WTC11 (cell line): Measurements from ENCODE around the gene MRPL20. TPM values are rescaled to one million over a fixed set of nuclear protein-coding genes. Genes with fewer than 3 reads are reported as not detected.

Source experiments
- ELF4 ChIP-seq: sonication (generic); formaldehyde crosslinking; IDR thresholded peaks from 2 replicates; pipeline ENCODE4 v1.8.1; 2022; ENCODE audit warnings: low read depth, mild to moderate bottlenecking, moderate library complexity, missing genetic modification reagents
- FOXK1 ChIP-seq: sonication (generic); formaldehyde crosslinking; IDR thresholded peaks from 2 replicates; pipeline ENCODE4 v1.8.0; 2022; ENCODE audit warnings: mild to moderate bottlenecking, moderate library complexity, missing genetic modification reagents
- FOXP1 ChIP-seq: sonication (generic); formaldehyde crosslinking; IDR thresholded peaks from 2 replicates; pipeline ENCODE4 v1.8.0; 2022; ENCODE audit warnings: missing genetic modification reagents, mild to moderate bottlenecking, moderate library complexity, borderline replicate concordance
- GABPB1 ChIP-seq: sonication (generic); formaldehyde crosslinking; IDR thresholded peaks from 2 replicates; pipeline ENCODE4 v1.8.1; 2023; ENCODE audit warnings: mild to moderate bottlenecking, missing genetic modification reagents
- GRHL2 ChIP-seq: fragments of 250-450 bp; sonication (Bioruptor Pico); IDR thresholded peaks from 2 replicates; pipeline ENCODE4 v1.8.0; 2022; ENCODE audit warnings: mild to moderate bottlenecking, moderate library complexity; ENCODE audit not compliant: insufficient replicate concordance, severe bottlenecking
- KAT7 ChIP-seq: sonication (generic); formaldehyde crosslinking; IDR thresholded peaks from 2 replicates; pipeline ENCODE4 v1.8.1; 2023; ENCODE audit warnings: missing genetic modification reagents, mild to moderate bottlenecking, borderline replicate concordance
- NFATC4 ChIP-seq: fragments of 250-450 bp; sonication (Bioruptor Pico); IDR thresholded peaks from 2 replicates; pipeline ENCODE4 v1.9.0; 2021; ENCODE audit warnings: mild to moderate bottlenecking
- NFYB ChIP-seq: sonication (generic); formaldehyde crosslinking; conservative IDR thresholded peaks from 2 replicates; pipeline ENCODE4 v1.8.0; 2022; ENCODE audit warnings: low read depth, missing genetic modification reagents
- NR1H2 ChIP-seq: sonication (generic); formaldehyde crosslinking; IDR thresholded peaks from 2 replicates; pipeline ENCODE4 v1.9.0; 2021; ENCODE audit warnings: mild to moderate bottlenecking, moderate library complexity, missing genetic modification reagents
- NR2C2 ChIP-seq: sonication (generic); formaldehyde crosslinking; IDR thresholded peaks from 2 replicates; pipeline ENCODE4 v1.8.0; 2022; ENCODE audit warnings: mild to moderate bottlenecking, missing genetic modification reagents
- NR3C1 ChIP-seq: sonication (generic); formaldehyde crosslinking; conservative IDR thresholded peaks from 2 replicates; pipeline ENCODE4 v1.8.1; 2023; ENCODE audit warnings: low read depth, mild to moderate bottlenecking, missing genetic modification reagents
- OVOL2 ChIP-seq: fragments of 250-450 bp; sonication (Bioruptor Pico); IDR thresholded peaks from 2 replicates; pipeline ENCODE4 v1.9.0; 2021; ENCODE audit warnings: mild to moderate bottlenecking, borderline replicate concordance
- PRRX2 ChIP-seq: fragments of 250-450 bp; sonication (Bioruptor Pico); IDR thresholded peaks from 2 replicates; pipeline ENCODE4 v1.8.0; 2021; ENCODE audit warnings: mild to moderate bottlenecking
- SMAD3 ChIP-seq: sonication (generic); formaldehyde crosslinking; IDR thresholded peaks from 2 replicates; pipeline ENCODE4 v1.8.0; 2022; ENCODE audit warnings: missing genetic modification reagents, mild to moderate bottlenecking, borderline replicate concordance
- SMAD4 ChIP-seq: sonication (generic); formaldehyde crosslinking; IDR thresholded peaks from 2 replicates; pipeline ENCODE4 v1.8.0; 2022; ENCODE audit warnings: mild to moderate bottlenecking, missing genetic modification reagents
- SP1 ChIP-seq: sonication (generic); formaldehyde crosslinking; conservative IDR thresholded peaks from 2 replicates; pipeline ENCODE4 v1.8.1; 2022; ENCODE audit warnings: missing genetic modification reagents
- ZNF219 ChIP-seq: sonication (generic); formaldehyde crosslinking; IDR thresholded peaks from 2 replicates; pipeline ENCODE4 v1.8.0; 2023; ENCODE audit warnings: missing genetic modification reagents, mild to moderate bottlenecking, borderline replicate concordance
- ZNF263 ChIP-seq: sonication (generic); formaldehyde crosslinking; IDR thresholded peaks from 2 replicates; pipeline ENCODE4 v1.8.1; 2022; ENCODE audit warnings: low read depth, mild to moderate bottlenecking, moderate library complexity, missing genetic modification reagents
- ZNF317 ChIP-seq: sonication (generic); formaldehyde crosslinking; IDR thresholded peaks from 2 replicates; pipeline ENCODE4 v1.8.1; 2023; ENCODE audit warnings: low read depth, mild to moderate bottlenecking, moderate library complexity, missing genetic modification reagents, borderline replicate concordance
- ZNF416 ChIP-seq: fragments of 250-450 bp; sonication (Bioruptor Pico); IDR thresholded peaks from 2 replicates; pipeline ENCODE4 v1.9.0; 2021; ENCODE audit warnings: mild to moderate bottlenecking, inconsistent platforms
- total RNA-seq: library from RNA; stranded (reverse); gene quantifications from 3 replicates; pipeline ENCODE4 v1.2.3, GENCODE V29; 2021
- TF ChIP-seq, protein P1 (sequence below): sonication (generic); formaldehyde crosslinking; IDR thresholded peaks from 2 replicates; pipeline ENCODE4 v1.8.0; 2023; ENCODE audit warnings: missing genetic modification reagents, mild to moderate bottlenecking, borderline replicate concordance
- TF ChIP-seq, protein P2 (sequence below): sonication (generic); formaldehyde crosslinking; conservative IDR thresholded peaks from 2 replicates; pipeline ENCODE4 v1.8.1; 2023; ENCODE audit warnings: mild to moderate bottlenecking, low read depth, missing genetic modification reagents, moderate library complexity
- TF ChIP-seq, protein P3 (sequence below): sonication (generic); formaldehyde crosslinking; IDR thresholded peaks from 2 replicates; pipeline ENCODE4 v1.8.0; 2022; ENCODE audit warnings: mild to moderate bottlenecking, missing genetic modification reagents
- TF ChIP-seq, protein P4 (sequence below): sonication (generic); formaldehyde crosslinking; IDR thresholded peaks from 2 replicates; pipeline ENCODE4 v1.8.1; 2022; ENCODE audit warnings: mild to moderate bottlenecking, missing genetic modification reagents, moderate library complexity, borderline replicate concordance
- TF ChIP-seq, protein P5 (sequence below): sonication (generic); formaldehyde crosslinking; IDR thresholded peaks from 2 replicates; pipeline ENCODE4 v1.8.1; 2022; ENCODE audit warnings: low read depth, mild to moderate bottlenecking, moderate library complexity, missing genetic modification reagents, borderline replicate concordance
- TF ChIP-seq, protein P6 (sequence below): sonication (generic); formaldehyde crosslinking; IDR thresholded peaks from 2 replicates; pipeline ENCODE4 v1.8.1; 2023; ENCODE audit warnings: mild to moderate bottlenecking, moderate library complexity, missing genetic modification reagents

The MRPL20 gene
- total RNA-seq, 1 experiment from 2014 or later: 156 TPM

DNA sequence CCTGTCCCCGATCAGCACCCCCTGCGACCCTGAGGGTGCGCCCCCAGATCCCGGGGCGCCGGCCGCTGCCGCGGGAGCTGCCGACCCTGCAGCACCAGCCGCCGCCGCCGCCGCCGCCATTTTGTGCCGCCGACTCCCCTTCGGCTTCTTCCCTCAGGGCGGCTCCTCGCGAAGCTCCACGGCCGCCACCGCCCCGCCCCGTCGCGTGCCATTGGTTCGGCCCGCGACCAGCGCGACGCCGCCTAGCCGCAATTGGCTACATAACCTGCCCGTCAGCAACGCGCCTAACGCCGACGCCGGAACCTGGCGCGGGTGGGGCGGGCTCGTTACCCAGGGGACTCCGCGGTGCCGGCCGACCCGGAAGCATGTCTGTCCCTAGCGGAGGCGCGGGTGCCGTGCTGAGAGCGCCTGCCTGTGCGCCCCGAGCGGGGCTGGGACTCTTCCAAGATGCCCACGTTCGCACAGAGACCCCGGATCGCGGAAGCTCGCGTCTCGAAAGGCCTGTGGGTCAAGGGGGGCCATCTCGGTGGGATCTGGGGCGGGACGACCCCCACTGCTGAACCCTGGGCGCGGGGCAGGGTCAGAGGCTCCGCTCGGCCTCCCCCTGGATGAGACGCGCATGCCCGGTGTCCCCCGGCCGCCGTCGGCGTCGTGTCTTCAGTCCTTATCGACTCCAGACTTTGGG is 7.8 kb downstream of the MRPL20 start, which contains the start of gene CCNL2 (continued):
- TF ChIP-seq, protein P1, sequence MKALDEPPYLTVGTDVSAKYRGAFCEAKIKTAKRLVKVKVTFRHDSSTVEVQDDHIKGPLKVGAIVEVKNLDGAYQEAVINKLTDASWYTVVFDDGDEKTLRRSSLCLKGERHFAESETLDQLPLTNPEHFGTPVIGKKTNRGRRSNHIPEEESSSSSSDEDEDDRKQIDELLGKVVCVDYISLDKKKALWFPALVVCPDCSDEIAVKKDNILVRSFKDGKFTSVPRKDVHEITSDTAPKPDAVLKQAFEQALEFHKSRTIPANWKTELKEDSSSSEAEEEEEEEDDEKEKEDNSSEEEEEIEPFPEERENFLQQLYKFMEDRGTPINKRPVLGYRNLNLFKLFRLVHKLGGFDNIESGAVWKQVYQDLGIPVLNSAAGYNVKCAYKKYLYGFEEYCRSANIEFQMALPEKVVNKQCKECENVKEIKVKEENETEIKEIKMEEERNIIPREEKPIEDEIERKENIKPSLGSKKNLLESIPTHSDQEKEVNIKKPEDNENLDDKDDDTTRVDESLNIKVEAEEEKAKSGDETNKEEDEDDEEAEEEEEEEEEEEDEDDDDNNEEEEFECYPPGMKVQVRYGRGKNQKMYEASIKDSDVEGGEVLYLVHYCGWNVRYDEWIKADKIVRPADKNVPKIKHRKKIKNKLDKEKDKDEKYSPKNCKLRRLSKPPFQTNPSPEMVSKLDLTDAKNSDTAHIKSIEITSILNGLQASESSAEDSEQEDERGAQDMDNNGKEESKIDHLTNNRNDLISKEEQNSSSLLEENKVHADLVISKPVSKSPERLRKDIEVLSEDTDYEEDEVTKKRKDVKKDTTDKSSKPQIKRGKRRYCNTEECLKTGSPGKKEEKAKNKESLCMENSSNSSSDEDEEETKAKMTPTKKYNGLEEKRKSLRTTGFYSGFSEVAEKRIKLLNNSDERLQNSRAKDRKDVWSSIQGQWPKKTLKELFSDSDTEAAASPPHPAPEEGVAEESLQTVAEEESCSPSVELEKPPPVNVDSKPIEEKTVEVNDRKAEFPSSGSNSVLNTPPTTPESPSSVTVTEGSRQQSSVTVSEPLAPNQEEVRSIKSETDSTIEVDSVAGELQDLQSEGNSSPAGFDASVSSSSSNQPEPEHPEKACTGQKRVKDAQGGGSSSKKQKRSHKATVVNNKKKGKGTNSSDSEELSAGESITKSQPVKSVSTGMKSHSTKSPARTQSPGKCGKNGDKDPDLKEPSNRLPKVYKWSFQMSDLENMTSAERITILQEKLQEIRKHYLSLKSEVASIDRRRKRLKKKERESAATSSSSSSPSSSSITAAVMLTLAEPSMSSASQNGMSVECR (CRISPR knock-in tag): peak; percentile 61; the same call in 1 of the 2 replicates
- TF ChIP-seq SP1 (CRISPR knock-in tag): peak; percentile 99
- no peak for TF ChIP-seq ELF4 (CRISPR knock-in tag)
- TF ChIP-seq FOXK1 (CRISPR knock-in tag): peak; percentile 84
- 0 out of 2 replicates have a peak, but pooled peaks have one; percentile 35 for TF ChIP-seq ZNF219 (CRISPR knock-in tag)
- peak; percentile 48; the same call in 1 of the 2 replicates for TF ChIP-seq NFATC4 (CRISPR knock-in tag)
- no peak for TF ChIP-seq SMAD4 (CRISPR knock-in tag)
- TF ChIP-seq, protein P2, sequence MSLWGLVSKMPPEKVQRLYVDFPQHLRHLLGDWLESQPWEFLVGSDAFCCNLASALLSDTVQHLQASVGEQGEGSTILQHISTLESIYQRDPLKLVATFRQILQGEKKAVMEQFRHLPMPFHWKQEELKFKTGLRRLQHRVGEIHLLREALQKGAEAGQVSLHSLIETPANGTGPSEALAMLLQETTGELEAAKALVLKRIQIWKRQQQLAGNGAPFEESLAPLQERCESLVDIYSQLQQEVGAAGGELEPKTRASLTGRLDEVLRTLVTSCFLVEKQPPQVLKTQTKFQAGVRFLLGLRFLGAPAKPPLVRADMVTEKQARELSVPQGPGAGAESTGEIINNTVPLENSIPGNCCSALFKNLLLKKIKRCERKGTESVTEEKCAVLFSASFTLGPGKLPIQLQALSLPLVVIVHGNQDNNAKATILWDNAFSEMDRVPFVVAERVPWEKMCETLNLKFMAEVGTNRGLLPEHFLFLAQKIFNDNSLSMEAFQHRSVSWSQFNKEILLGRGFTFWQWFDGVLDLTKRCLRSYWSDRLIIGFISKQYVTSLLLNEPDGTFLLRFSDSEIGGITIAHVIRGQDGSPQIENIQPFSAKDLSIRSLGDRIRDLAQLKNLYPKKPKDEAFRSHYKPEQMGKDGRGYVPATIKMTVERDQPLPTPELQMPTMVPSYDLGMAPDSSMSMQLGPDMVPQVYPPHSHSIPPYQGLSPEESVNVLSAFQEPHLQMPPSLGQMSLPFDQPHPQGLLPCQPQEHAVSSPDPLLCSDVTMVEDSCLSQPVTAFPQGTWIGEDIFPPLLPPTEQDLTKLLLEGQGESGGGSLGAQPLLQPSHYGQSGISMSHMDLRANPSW (CRISPR knock-in tag): no peak
- no peak for TF ChIP-seq ZNF263 (CRISPR knock-in tag)
- no peak; the same call in 1 of the 2 replicates for TF ChIP-seq KAT7 (CRISPR knock-in tag)
- TF ChIP-seq ZNF317 (CRISPR knock-in tag): no peak
- no peak for TF ChIP-seq OVOL2 (CRISPR knock-in tag)
- TF ChIP-seq GRHL2: no peak
- peak; percentile 40; the same call in 1 of the 2 replicates for TF ChIP-seq SMAD3
- TF ChIP-seq, protein P3, sequence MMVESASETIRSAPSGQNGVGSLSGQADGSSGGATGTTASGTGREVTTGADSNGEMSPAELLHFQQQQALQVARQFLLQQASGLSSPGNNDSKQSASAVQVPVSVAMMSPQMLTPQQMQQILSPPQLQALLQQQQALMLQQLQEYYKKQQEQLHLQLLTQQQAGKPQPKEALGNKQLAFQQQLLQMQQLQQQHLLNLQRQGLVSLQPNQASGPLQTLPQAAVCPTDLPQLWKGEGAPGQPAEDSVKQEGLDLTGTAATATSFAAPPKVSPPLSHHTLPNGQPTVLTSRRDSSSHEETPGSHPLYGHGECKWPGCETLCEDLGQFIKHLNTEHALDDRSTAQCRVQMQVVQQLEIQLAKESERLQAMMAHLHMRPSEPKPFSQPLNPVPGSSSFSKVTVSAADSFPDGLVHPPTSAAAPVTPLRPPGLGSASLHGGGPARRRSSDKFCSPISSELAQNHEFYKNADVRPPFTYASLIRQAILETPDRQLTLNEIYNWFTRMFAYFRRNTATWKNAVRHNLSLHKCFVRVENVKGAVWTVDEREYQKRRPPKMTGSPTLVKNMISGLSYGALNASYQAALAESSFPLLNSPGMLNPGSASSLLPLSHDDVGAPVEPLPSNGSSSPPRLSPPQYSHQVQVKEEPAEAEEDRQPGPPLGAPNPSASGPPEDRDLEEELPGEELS (CRISPR knock-in tag): peak; percentile 86; the same call in 1 of the 2 replicates
- TF ChIP-seq, protein P4, sequence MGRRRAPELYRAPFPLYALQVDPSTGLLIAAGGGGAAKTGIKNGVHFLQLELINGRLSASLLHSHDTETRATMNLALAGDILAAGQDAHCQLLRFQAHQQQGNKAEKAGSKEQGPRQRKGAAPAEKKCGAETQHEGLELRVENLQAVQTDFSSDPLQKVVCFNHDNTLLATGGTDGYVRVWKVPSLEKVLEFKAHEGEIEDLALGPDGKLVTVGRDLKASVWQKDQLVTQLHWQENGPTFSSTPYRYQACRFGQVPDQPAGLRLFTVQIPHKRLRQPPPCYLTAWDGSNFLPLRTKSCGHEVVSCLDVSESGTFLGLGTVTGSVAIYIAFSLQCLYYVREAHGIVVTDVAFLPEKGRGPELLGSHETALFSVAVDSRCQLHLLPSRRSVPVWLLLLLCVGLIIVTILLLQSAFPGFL (CRISPR knock-in tag): no peak
- TF ChIP-seq PRRX2 (CRISPR knock-in tag): no peak
- no peak for TF ChIP-seq NR2C2 (CRISPR knock-in tag)
- TF ChIP-seq, protein P5, sequence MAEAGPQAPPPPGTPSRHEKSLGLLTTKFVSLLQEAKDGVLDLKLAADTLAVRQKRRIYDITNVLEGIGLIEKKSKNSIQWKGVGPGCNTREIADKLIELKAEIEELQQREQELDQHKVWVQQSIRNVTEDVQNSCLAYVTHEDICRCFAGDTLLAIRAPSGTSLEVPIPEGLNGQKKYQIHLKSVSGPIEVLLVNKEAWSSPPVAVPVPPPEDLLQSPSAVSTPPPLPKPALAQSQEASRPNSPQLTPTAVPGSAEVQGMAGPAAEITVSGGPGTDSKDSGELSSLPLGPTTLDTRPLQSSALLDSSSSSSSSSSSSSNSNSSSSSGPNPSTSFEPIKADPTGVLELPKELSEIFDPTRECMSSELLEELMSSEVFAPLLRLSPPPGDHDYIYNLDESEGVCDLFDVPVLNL (CRISPR knock-in tag): no peak
- no peak for TF ChIP-seq NR3C1
- peak; percentile 100 for TF ChIP-seq NFYB (CRISPR knock-in tag)
- peak; percentile 67; the same call in 1 of the 2 replicates for TF ChIP-seq FOXP1 (CRISPR knock-in tag)
- TF ChIP-seq, protein P6, sequence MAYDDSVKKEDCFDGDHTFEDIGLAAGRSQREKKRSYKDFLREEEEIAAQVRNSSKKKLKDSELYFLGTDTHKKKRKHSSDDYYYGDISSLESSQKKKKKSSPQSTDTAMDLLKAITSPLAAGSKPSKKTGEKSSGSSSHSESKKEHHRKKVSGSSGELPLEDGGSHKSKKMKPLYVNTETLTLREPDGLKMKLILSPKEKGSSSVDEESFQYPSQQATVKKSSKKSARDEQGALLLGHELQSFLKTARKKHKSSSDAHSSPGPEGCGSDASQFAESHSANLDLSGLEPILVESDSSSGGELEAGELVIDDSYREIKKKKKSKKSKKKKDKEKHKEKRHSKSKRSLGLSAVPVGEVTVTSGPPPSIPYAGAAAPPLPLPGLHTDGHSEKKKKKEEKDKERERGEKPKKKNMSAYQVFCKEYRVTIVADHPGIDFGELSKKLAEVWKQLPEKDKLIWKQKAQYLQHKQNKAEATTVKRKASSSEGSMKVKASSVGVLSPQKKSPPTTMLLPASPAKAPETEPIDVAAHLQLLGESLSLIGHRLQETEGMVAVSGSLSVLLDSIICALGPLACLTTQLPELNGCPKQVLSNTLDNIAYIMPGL: no peak; the same call in 1 of the 2 replicates
- TF ChIP-seq ZNF416 (CRISPR knock-in tag): 0 out of 2 replicates have a peak, but pooled peaks have one; percentile 58
- TF ChIP-seq NR1H2 (CRISPR knock-in tag): no peak
- peak; percentile 71; the same call in 1 of the 2 replicates for TF ChIP-seq GABPB1 (CRISPR knock-in tag)
